Stimulated activated CD4-positive, alpha-beta T cell treated with anti-CD3 and anti-CD28 coated beads, Interleukin-1b, Interleukin-23, amount 100 ng/mL, for 1 hour (primary cell): ENCODE measurements around the gene ZDHHC8.

Experiments used
- DNase-seq, 2 donors: peaks; one replicate each; pipeline ENCODE4 v3.0.0-alpha.2; 2020; ENCODE audit warnings: low read depth in 2 of 2

Gene ZDHHC8

DNA sequence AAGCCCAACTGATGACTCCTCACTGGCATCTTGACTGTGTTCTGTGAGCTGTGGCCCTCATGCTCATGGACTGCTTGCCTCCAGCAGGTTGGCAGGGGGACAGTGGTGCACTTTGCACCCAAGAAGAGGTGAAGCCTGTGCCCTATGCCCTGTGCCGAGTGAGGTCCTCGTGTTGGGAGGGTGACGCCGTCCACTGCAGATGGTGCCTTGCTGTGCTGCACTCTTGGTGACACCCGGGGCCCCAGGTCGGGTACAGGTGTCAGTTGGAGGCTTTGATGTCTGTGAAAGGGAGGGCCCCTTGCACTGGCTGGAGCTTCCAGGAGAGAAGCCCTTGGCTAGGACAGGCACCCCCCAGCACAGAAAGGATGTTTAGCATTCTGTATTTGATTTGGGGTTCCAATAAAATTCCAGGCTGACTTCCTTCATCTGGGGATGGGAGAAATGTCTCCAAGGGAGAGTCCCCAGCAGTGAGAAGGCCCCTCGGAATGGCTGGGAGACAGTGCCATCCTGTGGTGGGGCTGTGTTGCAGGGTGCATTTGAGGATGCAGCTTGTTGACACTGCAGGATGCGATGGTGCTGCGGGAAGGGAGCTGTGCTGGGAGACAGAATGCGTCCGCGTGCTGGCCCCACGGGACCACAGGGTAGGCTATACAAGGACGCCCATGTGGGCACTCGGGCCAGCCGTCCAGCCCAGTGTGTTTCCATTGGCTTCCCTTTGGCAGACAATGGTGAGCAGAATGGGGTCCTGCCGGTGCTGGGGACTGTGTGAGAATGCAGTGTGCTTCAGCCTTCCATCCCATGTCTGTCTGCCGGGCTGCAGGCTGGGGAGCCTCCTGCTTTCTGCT is 2.5 kb upstream of the ZDHHC8 start:
- peak in 1 of 2 donors; percentile 19 for DNase-seq

DNA sequence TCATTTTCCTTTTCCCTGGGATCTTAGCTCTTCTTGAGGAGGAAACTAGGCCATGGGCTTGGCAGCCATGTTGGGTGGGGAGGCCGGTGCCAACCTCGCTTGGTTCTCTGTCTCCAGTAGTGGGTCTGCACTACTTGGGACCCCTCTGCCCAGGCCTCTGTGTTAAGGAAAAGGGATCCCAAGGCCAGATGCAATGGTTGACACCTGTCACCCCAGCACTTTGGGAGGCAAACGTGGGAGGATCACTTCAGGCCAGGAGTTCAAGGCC is 1.9 kb upstream of the ZDHHC8 start:
- DNase-seq, result no peak

DNA sequence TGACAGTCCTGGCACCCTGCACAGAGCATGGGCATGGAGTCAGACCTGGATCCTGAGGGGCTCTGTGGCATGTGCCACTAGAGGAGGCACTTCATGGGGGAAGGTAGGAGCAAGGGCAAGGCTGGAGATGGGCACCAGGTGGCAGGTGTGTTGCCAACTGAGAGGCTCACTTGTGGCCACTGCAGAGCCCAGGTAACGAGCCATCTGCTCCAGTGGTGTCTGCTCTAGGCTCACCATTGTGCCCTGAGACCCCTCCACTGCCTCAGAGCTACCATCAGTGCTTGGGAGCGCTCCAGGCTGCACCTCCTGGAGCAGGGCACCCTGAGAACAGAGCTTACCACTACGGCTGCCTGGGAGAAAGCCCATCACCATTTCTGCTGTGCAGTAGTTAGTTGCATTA is 1.3 kb upstream of the ZDHHC8 start:
- no peak for DNase-seq

DNA sequence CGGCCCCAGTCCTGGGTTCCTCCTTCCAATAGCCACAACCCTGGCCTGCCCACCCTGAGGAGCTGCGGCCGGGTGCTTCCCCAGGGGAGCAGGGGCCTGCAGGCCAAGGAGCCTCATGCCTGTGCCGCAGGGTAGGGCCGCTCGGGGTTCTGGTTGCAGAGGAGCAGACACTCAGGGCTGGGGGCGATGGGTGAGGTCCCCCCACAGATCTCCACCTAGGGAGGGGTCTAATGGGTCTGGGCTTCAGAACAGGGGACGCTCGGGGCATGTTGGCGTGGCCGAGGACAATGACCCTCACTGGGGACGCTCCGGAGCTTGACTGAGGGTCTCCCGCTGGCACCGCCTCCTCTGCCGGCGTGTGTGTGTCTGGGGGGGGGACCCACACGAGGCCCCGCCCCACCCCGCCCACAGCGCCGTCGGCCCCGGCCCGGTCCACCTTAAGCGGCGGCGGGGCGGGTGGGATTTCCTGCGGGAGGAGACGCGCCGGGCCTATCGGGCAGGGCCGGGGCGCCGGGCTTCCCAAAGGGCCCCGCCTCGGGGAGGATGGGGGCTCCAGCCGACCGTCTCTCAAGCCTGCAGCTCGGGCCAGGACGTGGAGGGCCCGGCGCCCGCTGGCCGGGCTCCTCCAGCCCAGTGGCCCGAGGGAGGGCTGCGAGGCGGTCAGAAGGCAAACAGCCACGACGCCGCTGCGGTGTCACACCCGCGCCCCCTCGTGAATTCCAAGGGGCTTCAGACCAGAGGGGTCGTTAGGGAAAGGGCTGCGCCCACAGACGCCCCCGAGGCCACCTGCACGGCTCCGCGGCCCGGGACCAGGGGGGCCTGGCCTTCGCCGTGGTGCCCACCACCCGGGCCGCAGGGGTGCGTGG is 640 bp upstream of the ZDHHC8 start:
- DNase-seq, result peak; percentile 50 to 75

DNA sequence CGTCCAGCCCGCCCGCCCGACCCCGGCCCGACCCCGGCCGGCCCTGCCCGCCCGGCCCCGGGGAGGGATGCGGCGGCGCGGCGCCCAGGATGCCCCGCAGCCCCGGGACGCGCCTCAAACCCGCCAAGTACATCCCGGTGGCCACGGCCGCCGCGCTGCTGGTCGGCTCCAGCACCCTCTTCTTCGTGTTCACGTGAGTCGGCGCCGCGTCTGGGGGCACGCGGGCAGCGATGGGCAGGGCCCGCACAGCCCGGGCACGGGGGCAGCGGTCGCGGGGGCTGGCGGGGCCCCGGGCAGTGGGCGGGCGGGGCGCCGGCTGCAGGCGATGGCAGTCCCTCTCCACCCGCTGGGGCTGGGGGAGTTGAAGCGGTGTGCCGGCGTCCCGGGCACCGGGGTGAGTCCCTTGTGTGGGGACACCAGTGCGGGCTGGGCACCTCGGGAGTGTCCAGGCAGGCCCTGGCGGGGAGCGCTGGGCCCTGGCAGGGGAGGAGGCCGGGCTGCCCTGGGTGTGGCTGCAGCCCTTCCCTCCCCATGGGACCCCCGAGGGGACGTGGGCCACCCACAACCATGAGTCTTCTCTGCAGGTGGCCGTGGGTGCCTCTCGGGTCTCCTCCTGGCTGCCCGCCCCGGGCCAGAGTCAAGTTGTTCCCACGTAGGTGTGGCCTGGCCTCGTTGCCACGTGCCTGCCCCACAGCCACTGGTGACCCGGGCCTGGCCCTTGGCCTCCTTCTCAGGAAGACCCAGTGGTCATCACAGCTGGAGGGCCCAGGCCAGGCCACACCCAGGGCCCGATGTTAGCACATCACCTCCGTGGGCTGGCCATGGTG is 468 bp downstream of the ZDHHC8 start:
- no peak for DNase-seq

DNA sequence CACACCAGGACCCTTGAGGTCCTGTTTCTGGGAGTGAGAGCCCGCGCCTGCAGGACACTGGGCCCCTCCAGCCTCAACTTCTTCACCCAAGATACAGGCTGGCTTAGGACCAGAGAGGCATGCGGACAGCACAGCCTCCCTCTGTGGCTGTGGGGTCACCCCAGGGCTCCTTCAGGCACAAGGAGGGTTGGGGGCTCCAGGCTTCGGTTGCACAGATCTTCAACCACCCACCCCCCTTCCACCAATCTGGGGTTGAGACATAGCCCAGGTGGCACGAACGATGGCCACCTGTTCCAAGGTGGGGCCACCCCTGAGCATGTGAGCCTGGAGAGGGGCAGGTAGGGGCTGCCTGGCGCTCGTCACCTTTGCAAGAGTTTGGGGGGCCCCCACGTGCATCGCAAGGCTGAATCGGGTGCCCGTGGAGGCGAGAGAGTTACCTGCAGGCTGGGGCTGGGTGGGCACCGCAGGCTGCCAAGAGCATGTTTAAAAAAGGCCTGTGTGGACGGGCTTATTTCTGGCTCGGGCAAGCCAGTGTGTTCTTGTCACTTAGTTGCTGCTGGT is 1.2 kb downstream of the ZDHHC8 start:
- DNase-seq, result no peak

DNA sequence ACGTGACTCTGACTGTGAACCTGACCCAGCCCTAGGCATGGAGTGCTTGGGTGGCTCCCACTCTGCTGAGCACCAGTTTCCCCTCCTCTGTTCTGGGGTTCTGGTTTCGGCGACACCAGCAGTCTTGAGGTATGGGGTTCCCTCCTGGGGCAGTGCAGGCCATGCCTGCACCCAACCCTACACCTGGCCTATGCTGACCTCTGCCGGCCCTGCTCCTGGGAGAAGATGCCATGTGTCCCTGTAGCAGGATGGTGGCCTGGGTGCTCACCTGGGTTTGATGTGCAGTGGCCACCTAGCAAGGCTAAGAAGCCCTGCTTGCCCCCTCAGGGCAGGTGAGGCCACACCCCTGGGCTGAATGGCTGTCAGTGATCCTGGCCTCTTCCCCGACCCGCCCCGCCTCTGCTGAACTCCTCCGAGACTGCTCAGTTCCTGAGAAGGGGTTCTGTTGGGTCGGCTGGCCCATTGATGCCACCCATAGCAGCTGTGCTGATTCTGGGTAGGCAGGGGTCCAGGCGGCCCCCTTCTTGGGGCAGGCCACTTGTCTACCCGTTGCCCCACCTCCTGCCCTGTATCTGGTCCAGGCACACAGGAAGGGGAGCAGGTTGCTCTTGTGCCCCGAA is 2.4 kb downstream of the ZDHHC8 start:
- no peak for DNase-seq

DNA sequence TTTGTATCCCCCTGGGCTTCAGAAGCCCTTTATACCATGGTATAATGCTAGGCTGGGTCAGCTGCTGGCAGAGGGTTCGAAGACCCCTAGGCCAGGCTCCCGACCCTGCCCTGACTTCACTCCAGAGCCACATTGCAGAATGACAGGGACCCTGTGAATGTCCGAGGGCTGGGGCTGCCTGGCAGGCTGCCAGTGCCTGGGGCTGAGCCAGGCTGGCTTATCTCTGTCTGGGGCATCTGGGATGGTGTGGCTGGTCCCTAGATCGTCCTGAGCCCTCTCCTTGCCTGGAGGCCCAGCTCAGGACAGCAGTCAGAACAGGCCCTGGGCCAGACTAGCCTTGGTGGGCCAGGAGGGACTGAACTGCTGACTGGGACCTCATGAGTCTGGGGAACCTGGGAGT is 3.7 kb downstream of the ZDHHC8 start:
- DNase-seq, result no peak

DNA sequence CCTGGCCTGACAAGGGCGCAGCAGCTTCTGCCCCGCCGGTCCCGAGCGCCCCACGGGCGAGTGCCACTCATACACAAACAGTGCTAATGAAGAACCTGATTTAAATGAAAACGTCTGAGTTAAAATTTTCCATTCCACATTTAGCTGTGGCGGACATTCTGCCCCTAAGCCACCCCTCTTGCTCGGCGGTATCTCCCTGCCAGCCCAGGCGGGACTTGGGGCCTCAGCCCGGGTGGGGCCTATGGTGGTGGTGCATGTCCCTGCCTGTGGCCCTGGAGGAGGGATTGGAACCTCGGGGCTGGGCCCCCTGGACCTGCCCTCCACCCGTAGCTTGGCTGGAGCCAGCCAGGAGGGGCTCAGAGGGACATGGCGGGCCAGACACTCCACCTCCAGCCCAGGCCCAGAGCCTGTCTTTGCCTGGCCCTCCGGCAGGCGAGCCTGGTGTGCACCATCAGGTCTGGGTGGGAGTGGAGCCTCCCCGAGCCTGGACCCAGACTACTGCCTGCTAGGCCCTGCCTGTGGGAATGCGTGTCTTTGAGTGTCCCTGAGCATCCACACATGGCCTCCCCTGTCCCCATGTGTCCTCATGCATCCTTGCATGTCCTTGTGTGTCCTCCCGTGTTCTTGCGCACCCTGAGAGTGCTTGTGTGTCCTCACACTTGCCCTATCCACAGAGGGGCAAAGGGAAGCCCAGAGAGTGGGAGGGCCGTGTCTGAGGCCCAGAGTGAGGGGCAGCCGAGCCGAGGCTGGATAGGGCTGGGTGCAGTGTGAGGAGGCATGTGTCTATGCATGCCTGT is 4.4 kb downstream of the ZDHHC8 start:
- no peak for DNase-seq

DNA sequence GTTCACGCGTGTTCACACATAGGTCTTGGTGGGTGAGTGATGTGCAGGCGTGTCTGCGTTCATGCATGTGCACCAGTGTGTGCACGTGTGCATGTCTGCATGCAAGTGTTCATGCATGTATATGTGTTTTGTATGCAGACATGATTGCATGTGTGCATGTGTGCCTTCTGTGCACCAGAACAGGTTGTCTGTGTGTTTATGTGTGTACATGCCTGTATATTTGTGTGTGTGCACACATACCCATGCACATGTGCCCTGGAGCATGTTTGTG is 4.9 kb downstream of the ZDHHC8 start:
- DNase-seq, result no peak

DNA sequence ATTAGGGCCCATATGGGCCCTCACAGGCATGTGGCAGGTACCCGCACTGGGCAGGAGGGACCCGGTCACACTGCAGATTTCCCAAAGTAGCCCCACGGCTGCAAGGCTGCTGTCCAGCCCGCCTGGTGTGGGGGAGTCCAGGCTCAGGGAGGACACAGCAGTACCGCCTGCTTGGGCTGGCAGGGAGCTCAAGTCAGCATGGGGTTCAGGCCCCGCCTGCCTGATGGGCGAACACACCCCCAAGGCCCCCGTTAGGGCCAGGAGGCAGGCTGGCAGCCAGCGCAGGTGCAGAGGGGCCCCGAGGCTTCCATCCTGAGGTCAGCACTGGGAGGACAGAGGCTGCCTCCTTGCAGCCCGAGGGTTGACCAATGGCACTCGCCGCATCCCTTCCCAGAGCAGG is 5.5 kb downstream of the ZDHHC8 start:
- no peak for DNase-seq

DNA sequence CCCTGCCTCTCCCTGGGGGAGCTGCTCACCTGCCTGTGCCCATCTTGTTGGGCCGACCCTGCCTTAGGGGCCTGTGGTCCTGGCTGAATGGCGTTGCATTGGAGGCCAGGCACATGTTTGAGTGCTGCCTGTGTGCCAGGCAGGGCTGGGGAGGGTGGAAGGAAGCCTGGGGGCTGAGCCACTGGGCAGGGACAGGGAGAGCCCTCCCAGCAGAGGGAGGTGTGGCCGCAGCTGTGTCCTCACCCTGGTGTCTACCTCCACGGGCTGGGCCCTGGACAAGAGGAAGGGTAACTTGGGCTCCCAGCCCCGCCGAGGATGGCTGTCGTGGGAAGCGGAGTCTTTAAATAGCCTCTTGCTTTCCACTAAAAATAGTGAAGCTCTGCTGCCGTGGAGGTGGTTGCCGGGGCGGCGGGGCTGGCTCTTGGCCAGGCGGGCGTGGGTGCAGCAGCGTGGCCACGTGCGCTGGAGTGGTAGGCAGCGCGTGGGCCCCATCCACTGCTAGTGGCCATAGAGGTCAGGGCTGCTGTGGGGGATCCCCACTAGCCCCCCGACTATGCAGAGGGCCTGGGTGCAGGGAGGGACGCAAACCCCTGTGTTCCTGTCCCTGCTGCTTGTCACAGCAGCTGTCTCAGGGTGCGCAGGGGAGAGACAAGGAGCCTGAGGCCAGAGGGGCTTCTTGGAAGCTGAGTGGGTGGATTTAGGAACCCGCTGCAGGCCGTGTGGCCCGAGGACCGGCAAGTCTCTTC is 6.2 kb downstream of the ZDHHC8 start:
- no peak for DNase-seq

DNA sequence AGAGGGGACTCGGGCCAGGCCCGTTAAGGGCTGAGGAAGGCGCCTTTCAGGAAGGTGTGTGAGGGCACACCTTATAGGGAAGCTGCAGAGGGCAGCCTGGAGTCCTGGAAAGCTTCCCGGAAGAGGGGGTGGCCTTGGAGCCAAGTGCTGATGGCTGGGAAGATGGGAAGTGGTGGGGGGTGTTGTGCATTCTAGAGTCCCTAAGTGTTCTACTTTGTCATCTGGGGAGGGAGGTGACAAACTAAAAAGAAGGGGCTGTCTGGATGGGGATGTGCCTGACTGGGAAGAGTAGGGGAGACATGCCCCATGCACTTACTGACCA is 6.8 kb downstream of the ZDHHC8 start:
- DNase-seq, result no peak

DNA sequence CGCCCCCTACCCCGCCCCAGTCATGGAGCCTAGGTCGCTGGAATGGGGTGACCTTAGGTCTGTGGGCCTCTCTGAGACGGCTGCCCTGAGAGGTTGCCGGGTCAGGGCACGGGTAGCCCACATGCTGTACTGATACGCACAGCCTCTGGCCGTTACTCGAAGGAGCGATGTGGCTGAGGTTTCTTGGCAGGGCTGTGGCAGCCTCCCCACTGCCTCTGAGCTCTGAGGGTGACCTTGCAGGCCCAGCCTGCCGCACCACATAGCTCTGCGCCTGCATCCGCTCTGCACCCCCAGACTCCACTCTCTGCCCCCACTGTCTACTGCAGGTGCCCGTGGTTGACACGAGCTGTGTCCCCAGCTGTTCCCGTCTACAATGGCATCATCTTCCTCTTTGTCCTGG is 7.3 kb downstream of the ZDHHC8 start:
- no peak for DNase-seq

DNA sequence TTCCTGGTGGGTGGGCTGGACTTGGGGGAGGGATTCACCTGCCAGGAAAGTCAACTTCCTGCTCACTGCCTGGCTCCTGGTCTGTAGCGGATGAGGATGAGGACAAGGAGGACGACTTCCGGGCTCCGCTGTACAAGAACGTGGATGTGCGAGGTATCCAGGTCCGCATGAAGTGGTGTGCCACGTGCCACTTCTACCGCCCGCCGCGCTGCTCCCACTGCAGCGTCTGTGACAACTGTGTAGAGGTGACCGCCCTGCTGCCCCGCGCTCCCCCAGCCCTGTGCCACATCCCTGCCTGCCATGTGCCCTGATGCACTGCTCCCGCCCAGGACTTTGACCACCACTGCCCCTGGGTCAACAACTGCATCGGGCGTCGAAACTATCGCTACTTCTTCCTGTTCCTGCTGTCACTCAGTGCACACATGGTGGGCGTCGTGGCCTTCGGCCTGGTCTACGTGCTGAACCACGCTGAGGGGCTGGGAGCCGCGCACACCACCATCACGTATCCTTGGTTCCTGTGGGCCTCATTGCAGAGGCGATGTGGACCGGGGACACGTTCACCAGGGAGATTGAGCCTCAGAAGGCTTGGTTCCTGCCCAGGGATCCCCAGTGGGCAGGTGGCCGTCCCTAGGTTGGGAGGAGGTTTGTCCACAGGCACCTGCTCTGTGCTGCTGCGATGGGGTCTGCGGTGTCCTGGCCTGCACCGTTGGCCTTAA is 7.9 kb downstream of the ZDHHC8 start:
- DNase-seq, result no peak

DNA sequence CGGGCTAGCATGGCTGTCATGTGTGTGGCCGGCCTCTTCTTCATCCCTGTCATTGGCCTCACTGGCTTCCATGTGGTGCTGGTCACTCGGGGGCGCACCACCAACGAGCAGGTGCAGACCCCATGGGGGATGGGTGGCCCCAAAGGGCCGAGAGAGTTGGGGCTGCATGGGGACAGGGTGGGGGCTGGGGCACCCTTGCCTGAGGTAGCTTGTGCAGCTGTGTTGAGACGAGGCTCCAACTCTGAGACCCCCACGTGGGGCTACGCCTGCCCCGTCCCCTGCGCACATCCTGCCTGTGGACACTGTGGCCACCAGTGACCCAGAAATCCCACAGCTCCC is 8.5 kb downstream of the ZDHHC8 start:
- DNase-seq, result no peak

DNA sequence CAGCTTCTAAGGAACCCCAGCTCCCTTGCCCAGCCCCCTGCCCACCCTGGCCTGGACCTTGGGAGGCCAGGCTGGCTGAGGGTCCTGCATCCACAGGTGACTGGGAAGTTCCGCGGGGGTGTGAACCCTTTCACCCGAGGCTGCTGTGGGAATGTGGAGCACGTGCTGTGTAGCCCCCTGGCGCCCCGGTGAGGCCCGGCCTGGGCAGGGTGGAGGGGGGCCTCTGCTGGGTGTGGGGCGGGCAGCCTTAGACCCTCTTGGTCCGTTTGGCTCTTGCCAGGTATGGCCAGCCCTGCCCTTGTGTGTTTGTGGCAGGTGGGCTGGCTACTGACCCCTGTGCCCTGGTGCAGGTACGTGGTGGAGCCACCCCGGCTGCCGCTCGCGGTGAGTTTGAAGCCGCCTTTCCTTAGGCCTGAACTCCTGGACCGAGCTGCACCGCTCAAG is 8.9 kb downstream of the ZDHHC8 start:
- DNase-seq, result no peak

DNA sequence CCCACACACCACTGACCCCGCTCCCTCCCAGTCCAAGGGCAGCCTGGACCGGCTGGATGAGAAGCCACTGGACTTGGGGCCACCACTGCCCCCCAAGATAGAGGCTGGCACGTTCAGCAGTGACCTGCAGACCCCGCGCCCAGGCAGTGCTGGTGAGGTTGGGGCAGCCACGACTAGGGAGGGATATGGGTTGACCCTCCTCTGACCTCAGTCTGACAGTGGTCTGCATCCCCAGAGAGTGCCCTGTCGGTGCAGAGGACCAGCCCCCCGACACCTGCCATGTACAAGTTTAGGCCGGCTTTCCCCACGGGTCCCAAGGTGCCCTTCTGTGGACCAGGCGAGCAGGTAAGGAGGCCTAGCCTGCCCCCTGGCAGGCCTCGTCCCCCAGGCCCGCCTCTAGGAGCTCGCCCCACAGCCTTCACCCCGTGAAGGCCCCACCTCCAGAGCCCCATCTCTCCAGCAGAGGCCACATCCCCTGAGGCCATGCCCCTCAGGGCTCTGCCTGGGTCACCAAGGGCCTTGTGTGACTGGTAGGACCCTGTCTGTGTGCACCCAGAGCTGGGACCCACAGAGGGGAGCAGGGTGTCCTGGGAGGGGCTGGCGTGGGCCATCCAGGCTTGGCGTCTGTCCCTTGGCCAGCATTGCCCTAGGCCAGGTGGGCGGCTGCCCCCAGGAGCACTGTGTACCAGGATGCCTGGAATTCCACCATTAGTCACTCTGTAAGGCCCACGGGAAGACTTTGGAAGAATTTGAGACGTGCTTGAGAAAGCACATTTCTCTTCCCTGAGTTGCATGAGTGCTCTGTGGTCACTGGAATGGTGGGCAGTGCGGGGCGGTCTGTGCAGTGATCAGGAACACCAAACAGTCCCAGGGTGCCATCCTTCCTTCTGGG is 9.8 kb downstream of the ZDHHC8 start:
- no peak for DNase-seq
